HCT116 (cell line): ENCODE data around the gene EXD3. TPM values are rescaled to one million over a fixed set of nuclear protein-coding genes. Genes with fewer than 3 reads are reported as not detected.
A peak's percentile ranks its signal among the peaks of the same experiment; 100 is the strongest.

Experiments used
- ATAC-seq: fragments of 200-7000 bp; cut with Tn5 transposase; 2 replicates; pipeline ENCODE4 v1.9.1; 2020; ENCODE audit warnings: mild to moderate bottlenecking, moderate library complexity
- BruUV-seq: library from RNA; stranded (reverse); fragments of 400-500 nt; replicated peaks from 2 replicates; lab custom pipeline; 2021; lab: Mats Ljungman, UMichigan
- CTCF ChIA-PET: fragments of 300-600 bp; sonication (Branson Sonifier 250); formaldehyde crosslinking; loops from one replicate; lab custom pipeline; 2021; ENCODE audit warnings: antibody characterized with exemption; lab: Charles Lee
- POLR2A ChIA-PET: fragments of 300-600, 350-600 bp; sonication (Branson Sonifier 250); formaldehyde crosslinking; loops from one replicate; lab custom pipeline; 2021; ENCODE audit warnings: antibody characterized with exemption; lab: Charles Lee
- RAD21 ChIA-PET, 2 experiments: fragments of 300-600 bp; sonication (Branson Sonifier 250); formaldehyde crosslinking; loops; one replicate each; lab custom pipeline; 2023; ENCODE audit warnings: low total read pairs in 2 of 2; ENCODE audit not compliant: uncharacterized antibody in 2 of 2, unreplicated experiment in 2 of 2, low non-redundant PET in 1 of 2; lab: Charles Lee
- DNase-seq: peaks from one replicate; pipeline ENCODE4 v3.0.0-alpha.2; 2010; ENCODE audit warnings: low read depth, low spot score
- H2AFZ ChIP-seq: fragments of 200-600 bp; shearing (Covaris generic), sonication (generic); 2 replicates; pipeline ENCODE4 v1.6.1; 2017; ENCODE audit warnings: low read depth, mixed run types, mixed read lengths, antibody characterized with exemption, low read length; ENCODE audit not compliant: poor library complexity, severe bottlenecking
- H3K27ac ChIP-seq: 2 replicates; pipeline ENCODE4 v1.5.1; 2012; ENCODE audit warnings: low read depth, low read length
- H3K27me3 ChIP-seq: fragments of 200-600 bp; sonication (generic); 2 replicates; pipeline ENCODE4 v1.6.1; 2016; ENCODE audit warnings: mixed run types, low read length, mixed read lengths; ENCODE audit not compliant: insufficient read depth
- H3K36me3 ChIP-seq, 2 experiments: fragments of 200-500 bp in 1 of 2; fragments of 200-600 bp in 1 of 2; sonication (Bioruptor generic) in 1 of 2; sonication (generic) in 1 of 2; 2 replicates each; pipeline versions ENCODE4 v1.5.1 to v1.6.1; 2014 to 2016; ENCODE audit warnings: low read length in 2 of 2, inconsistent platforms in 1 of 2, mixed read lengths in 1 of 2, mixed run types in 1 of 2; ENCODE audit not compliant: insufficient read depth in 2 of 2, control insufficient read depth in 1 of 2
- H3K4me1 ChIP-seq, 2 experiments: fragments of 200-600 bp in 1 of 2; sonication (generic) in 1 of 2; 2 replicates each; pipeline versions ENCODE4 v1.5.1 to v1.6.1; 2012 to 2017; ENCODE audit warnings: low read length in 2 of 2, inconsistent platforms in 1 of 2, mild to moderate bottlenecking in 1 of 2, mixed read lengths in 1 of 2, mixed run types in 1 of 2, moderate library complexity in 1 of 2; ENCODE audit not compliant: insufficient read depth in 2 of 2, control insufficient read depth in 1 of 2
- H3K4me2 ChIP-seq: fragments of 200-600 bp; sonication (generic); 2 replicates; pipeline ENCODE4 v1.6.1; 2017; ENCODE audit warnings: mixed run types, low read length, mixed read lengths
- H3K4me3 ChIP-seq, 2 experiments: fragments of 200-600 bp in 1 of 2; sonication (generic) in 1 of 2; replicated peaks in 1 of 2; 2 replicates each; pipeline ENCODE4 v1.5.1; 2011 to 2016; ENCODE audit warnings: low read length in 2 of 2, control low read depth in 1 of 2, low read depth in 1 of 2, mild to moderate bottlenecking in 1 of 2, mixed read lengths in 1 of 2, mixed run types in 1 of 2
- H3K79me2 ChIP-seq: fragments of 200-600 bp; sonication (generic); 2 replicates; pipeline ENCODE4 v1.6.1; 2017; ENCODE audit warnings: mild to moderate bottlenecking, mixed run types, low read length, moderate library complexity, mixed read lengths; ENCODE audit not compliant: insufficient read depth
- H3K9ac ChIP-seq: fragments of 200-600 bp; sonication (generic); 2 replicates; pipeline ENCODE4 v1.6.1; 2016; ENCODE audit warnings: low read length, mixed read lengths
- H3K9me2 ChIP-seq: fragments of 200-600 bp; sonication (generic), shearing (Covaris generic); 2 replicates; pipeline ENCODE4 v1.6.1; 2017; ENCODE audit warnings: mixed run types, mild to moderate bottlenecking, moderate library complexity; ENCODE audit not compliant: insufficient read depth
- H3K9me3 ChIP-seq, 2 experiments: fragments of 200-500 bp in 1 of 2; fragments of 200-600 bp in 1 of 2; sonication (Bioruptor generic) in 1 of 2; sonication (generic) in 1 of 2; 2 replicates each; pipeline ENCODE4 v1.6.1; 2014 to 2017; ENCODE audit warnings: low read length in 2 of 2, mixed read lengths in 2 of 2, inconsistent platforms in 1 of 2, low read depth in 1 of 2, mild to moderate bottlenecking in 1 of 2, mixed run types in 1 of 2, moderate library complexity in 1 of 2; ENCODE audit not compliant: control insufficient read depth in 1 of 2, insufficient read depth in 1 of 2
- H4K20me1 ChIP-seq: fragments of 200-600 bp; sonication (generic), shearing (Covaris generic); 2 replicates; pipeline ENCODE4 v1.6.1; 2017; ENCODE audit warnings: mixed run types, mild to moderate bottlenecking, moderate library complexity; ENCODE audit not compliant: insufficient read depth
- CTCF ChIP-seq, 3 experiments: fragments of 200-600 bp in 1 of 3; sonication (generic) in 1 of 3; IDR thresholded peaks in 2 of 3; conservative IDR thresholded peaks in 1 of 3; 2 replicates each; pipeline ENCODE4 v1.5.1; 2012 to 2017; ENCODE audit warnings: low read depth in 2 of 3, low read length in 2 of 3, antibody characterized with exemption in 1 of 3, borderline replicate concordance in 1 of 3, control low read depth in 1 of 3, mild to moderate bottlenecking in 1 of 3, mixed read lengths in 1 of 3, mixed run types in 1 of 3, moderate library complexity in 1 of 3; ENCODE audit not compliant: insufficient read depth in 1 of 3
- EZH2 ChIP-seq: fragments of 200-600 bp; sonication (generic); IDR thresholded peaks from 2 replicates; pipeline ENCODE4 v1.6.1; 2017; ENCODE audit warnings: antibody characterized with exemption, mixed run types
- intact Hi-C: fragments of 100-400 bp; cut with micrococcal nuclease; formaldehyde crosslinking; loops from 2 replicates; pipeline ENCODE4 v1.10.0; 2022
- total RNA-seq: library from RNA; stranded (reverse); gene quantifications from one replicate; pipeline ENCODE4 v1.2.1, GENCODE V29; 2021; ENCODE audit not compliant: unreplicated experiment

Gene EXD3
- total RNA-seq, 1 experiment from 2014 or later, result 25.4 TPM

GRCh38 chr9:137444106-137444790 lies 21.3 kb upstream of the EXD3 start:
- POLR2A ChIA-PET, result interaction anchor here (1.3 kb wide), 1 partner anchor 19 kb away, joined by 3 read pairs; no protein-coding TSS in a partner anchor
- CTCF ChIA-PET, result interaction anchor here (0.8 to 1.9 kb wide), 4 partner anchors 21 to 157 kb away, joined by 3 to 10 read pairs (median 6); partner anchors contain the start of genes EXD3, MRPL41, NOXA1 and NRARP
- peaks cover 0 to 2% of the 10 kb centered on the region in 2 experiments; a peak in 1 of 4 replicates for H3K36me3 ChIP-seq

More at GRCh38 chr9:137444106-137444790, 21.3 kb upstream of the EXD3 start:
- Histone ChIP-seq H3K4me2 (no peak overlapping the region), H3K79me2 (no peaks in the 10 kb centered on the region), H4K20me1 (no peaks in the 10 kb centered on the region), H3K9me3 (no peaks in the 10 kb centered on the region), H3K4me1 (peaks cover 16 to 33% of the 10 kb centered on the region in 2 experiments), H3K9me2 (no peaks in the 10 kb centered on the region), H3K9ac (no peak overlapping the region), H2AFZ (no peak overlapping the region), H3K4me3 (no peak overlapping the region), H3K27me3 (no peaks in the 10 kb centered on the region), H3K27ac (no peak overlapping the region)
- TF ChIP-seq CTCF (IDR thresholded peaks at IDR 0.05 in 2 of 3, conservative IDR thresholded peaks at IDR 0.05 in 1 of 3; ENCODE audit: borderline replicate concordance in 1 of 3, insufficient read depth in 1 of 3, low read depth in 2 of 3, low read length in 2 of 3) (peak in 2 of 3 experiments; percentile 22 to 23; a peak in 1 of 6 replicates), EZH2 (no peak)
- no TSS peak for BruUV-seq
- ATAC-seq (no peak), DNase-seq (no peak)
- intact Hi-C loops, result loop anchor here (2.0 kb wide), 1 partner anchor 149 kb away; no protein-coding TSS in a partner anchor
- RAD21 ChIA-PET, result interaction anchor here in 1 of 2 experiments (1.3 kb wide), 1 partner anchor 158 kb away, joined by 4 read pairs; no protein-coding TSS in a partner anchor
